Endothelial cell of umbilical vein (primary cell): Measurements from ENCODE around the gene ZNF485. TPM values are rescaled to one million over a fixed set of nuclear protein-coding genes. Genes with fewer than 3 reads are reported as not detected.

Experiments used
- BruUV-seq: library from RNA; stranded (reverse); fragments of 400-500 nt; replicated peaks from 2 replicates; lab custom pipeline; 2021; lab: Mats Ljungman, UMichigan
- CTCF ChIA-PET: fragments of 300-600, 350-600 bp; sonication (Branson Sonifier 250); formaldehyde crosslinking; loops from one replicate; lab custom pipeline; 2021; ENCODE audit warnings: antibody characterized with exemption, inconsistent platforms; lab: Charles Lee
- POLR2A ChIA-PET: fragments of 300-600, 350-600 bp; sonication (Branson Sonifier 250); formaldehyde crosslinking; loops from one replicate; lab custom pipeline; 2021; ENCODE audit warnings: antibody characterized with exemption, inconsistent platforms; lab: Charles Lee
- DNase-seq: peaks from one replicate; pipeline ENCODE4 v3.0.0-alpha.2; 2011; ENCODE audit warnings: low read depth, low spot score
- FAIRE-seq: peaks from 2 replicates; lab custom pipeline; 2011; peaks lifted over from hg19 to GRCh38; lab: Jason Lieb, UNC
- H2AFZ ChIP-seq: 2 replicates; pipeline ENCODE4 v1.6.0; 2012; ENCODE audit warnings: low read depth, low read length, control low read depth, inconsistent platforms
- H3K27ac ChIP-seq: 2 replicates; pipeline ENCODE4 v1.5.1; 2011; ENCODE audit warnings: low read depth, mild to moderate bottlenecking, control low read depth, low read length, moderate library complexity; ENCODE audit not compliant: insufficient read depth
- H3K27me3 ChIP-seq, 2 experiments: 2 replicates each; pipeline versions ENCODE4 v1.6.0 to v1.6.1; 2011; ENCODE audit warnings: low read length in 2 of 2, mixed read lengths in 1 of 2; ENCODE audit not compliant: control insufficient read depth in 2 of 2, insufficient read depth in 2 of 2
- H3K36me3 ChIP-seq, 2 experiments: 2 replicates in 1 of 2; 3 replicates in 1 of 2; pipeline ENCODE4 v1.5.1; 2011; ENCODE audit warnings: low read length in 2 of 2, mild to moderate bottlenecking in 1 of 2, moderate library complexity in 1 of 2; ENCODE audit not compliant: control insufficient read depth in 2 of 2, insufficient read depth in 2 of 2; ENCODE audit errors: extremely low read depth in 1 of 2
- H3K4me1 ChIP-seq: 3 replicates; pipeline ENCODE4 v1.5.1; 2011; ENCODE audit warnings: mild to moderate bottlenecking, low read length; ENCODE audit not compliant: control insufficient read depth, insufficient read depth; ENCODE audit errors: extremely low read depth
- H3K4me2 ChIP-seq: 2 replicates; pipeline ENCODE4 v1.6.1; 2011; ENCODE audit warnings: low read length, control low read depth, mixed read lengths; ENCODE audit not compliant: insufficient read depth
- H3K4me3 ChIP-seq, 3 experiments: fragments of 200-600 bp in 1 of 3; sonication (generic), shearing (Covaris generic) in 1 of 3; replicated peaks in 1 of 3; 2 replicates each; pipeline ENCODE4 v1.5.1; 2011 to 2016; ENCODE audit warnings: control low read depth in 3 of 3, low read length in 3 of 3, mild to moderate bottlenecking in 2 of 3, inconsistent platforms in 1 of 3, low read depth in 1 of 3, moderate library complexity in 1 of 3; ENCODE audit not compliant: insufficient read depth in 1 of 3
- H3K79me2 ChIP-seq: 2 replicates; pipeline ENCODE4 v1.6.0; 2012; ENCODE audit warnings: low read length, inconsistent platforms; ENCODE audit not compliant: control insufficient read depth, insufficient read depth
- H3K9ac ChIP-seq: replicated peaks from 2 replicates; pipeline ENCODE3; 2011; ENCODE audit warnings: low read length, control low read depth; ENCODE audit not compliant: insufficient read depth; ENCODE audit errors: extremely low read depth
- H3K9me1 ChIP-seq: replicated peaks from 3 replicates; pipeline ENCODE4 v1.6.0; 2011; ENCODE audit warnings: mild to moderate bottlenecking, low read length; ENCODE audit not compliant: control insufficient read depth, insufficient read depth; ENCODE audit errors: extremely low read depth
- H3K9me3 ChIP-seq: replicated peaks from 2 replicates; pipeline ENCODE4 v1.5.1; 2012; ENCODE audit warnings: low read length, inconsistent platforms; ENCODE audit not compliant: control insufficient read depth, insufficient read depth
- H4K20me1 ChIP-seq: replicated peaks from 2 replicates; pipeline ENCODE3; 2011; ENCODE audit warnings: mild to moderate bottlenecking, low read length; ENCODE audit not compliant: control insufficient read depth, insufficient read depth; ENCODE audit errors: extremely low read depth
- CTCF ChIP-seq, 2 donors: IDR thresholded peaks; 1 replicate in 1 of 2; 2 replicates in 1 of 2; pipeline ENCODE4 v1.5.1; 2011; ENCODE audit warnings: low read length in 2 of 2, mild to moderate bottlenecking in 2 of 2, moderate library complexity in 2 of 2, control low read depth in 1 of 2, inconsistent platforms in 1 of 2, low read depth in 1 of 2; ENCODE audit not compliant: insufficient read depth in 1 of 2; ENCODE audit errors: extremely low read depth in 1 of 2
- EZH2 ChIP-seq: IDR thresholded peaks from 2 replicates; pipeline ENCODE4 v1.6.1; 2012; ENCODE audit warnings: borderline replicate concordance, low read depth, mild to moderate bottlenecking, moderate library complexity, low read length, inconsistent platforms; ENCODE audit not compliant: severe bottlenecking
- FOS ChIP-seq: IDR thresholded peaks from 2 replicates; pipeline ENCODE4 v1.6.1; 2011; ENCODE audit warnings: mild to moderate bottlenecking, low read length, moderate library complexity, borderline replicate concordance; ENCODE audit not compliant: insufficient read depth
- GATA2 ChIP-seq: IDR thresholded peaks from 2 replicates; pipeline ENCODE4 v1.7.0; 2011; ENCODE audit warnings: low read depth, mild to moderate bottlenecking, moderate library complexity, mixed read lengths, low read length; ENCODE audit not compliant: insufficient read length, insufficient read depth
- JUN ChIP-seq: IDR thresholded peaks from 2 replicates; pipeline ENCODE4 v1.6.1; 2011; ENCODE audit warnings: borderline replicate concordance, low read depth; ENCODE audit not compliant: insufficient read length, insufficient read depth
- MAX ChIP-seq: IDR thresholded peaks from 2 replicates; pipeline ENCODE4 v1.6.1; 2011; ENCODE audit not compliant: insufficient read depth, insufficient read length
- MYC ChIP-seq: IDR thresholded peaks from one replicate; pipeline ENCODE4 v1.6.1; 2011; ENCODE audit warnings: mild to moderate bottlenecking, low read depth, low read length
- POLR2A ChIP-seq: IDR thresholded peaks from 2 replicates; pipeline ENCODE4 v1.6.1; 2012; ENCODE audit warnings: low read depth, mild to moderate bottlenecking, control low read depth, low read length
- POLR2AphosphoS5 ChIP-seq: IDR thresholded peaks from 2 replicates; pipeline ENCODE4 v1.6.1; 2012; ENCODE audit warnings: low read depth, mild to moderate bottlenecking, control low read depth, low read length, moderate library complexity; ENCODE audit not compliant: insufficient read depth
- dilution Hi-C: fragments of 300-500 bp; cut with MboI; formaldehyde crosslinking; loops from one replicate; pipeline ENCODE4 v1.15.0; 2019; ENCODE audit warnings: low sequenced_read_pairs; ENCODE audit not compliant: extremely low pct_ligation_motif_present
- intact Hi-C: fragments of 100-400 bp; cut with micrococcal nuclease; formaldehyde crosslinking; loops from one replicate; pipeline ENCODE4 v1.10.0; 2022
- polyA plus RNA-seq, 4 experiments: library from polyadenylated mRNA; depleted of rRNA in 3 of 4; stranded (reverse) in 3 of 4; unstranded in 1 of 4; fragments of >200 nt; gene quantifications; 2 replicates each; pipeline versions ENCODE4 v1.2.1 to v1.2.3, GENCODE V29; 2011 to 2012; ENCODE audit warnings: missing spikeins in 1 of 4
- total RNA-seq: library from RNA; stranded (reverse); gene quantifications from 2 replicates; pipeline ENCODE4 v1.2.3, GENCODE V29; 2021

The ZNF485 gene
- total and polyA plus RNA-seq, 2 donors (not counting 3 experiments of a cell fraction or from before 2014, with no cell fraction given) = 1.0 to 1.2 TPM

GRCh38 chr10:43576062-43576461, 30.2 kb upstream of the ZNF485 start:
- dilution Hi-C loops (no loop called here), intact Hi-C loops (no loop called here)
- ChIA-PET POLR2A (no interaction called here), CTCF (no interaction called here)
- no peak overlapping the region for H3K4me2 ChIP-seq
- no peak for TF ChIP-seq MYC
- TF ChIP-seq JUN = no peak
- no peak for TF ChIP-seq FOS
- no peak for TF ChIP-seq MAX
- H3K4me3 ChIP-seq = no peak overlapping the region
- H3K4me1 ChIP-seq = peaks cover 6% of the 10 kb centered on the region
- no peaks in the 10 kb centered on the region for H4K20me1 ChIP-seq
- no peaks in the 10 kb centered on the region for H3K36me3 ChIP-seq
- DNase-seq (no peak), FAIRE-seq (no peak)
- no peak overlapping the region for H2AFZ ChIP-seq
- no peaks in the 10 kb centered on the region for H3K9me1 ChIP-seq
- H3K79me2 ChIP-seq = no peaks in the 10 kb centered on the region
- no peaks in the 10 kb centered on the region for H3K9me3 ChIP-seq
- no peak overlapping the region for H3K9ac ChIP-seq
- H3K27me3 ChIP-seq = peaks cover 0 to 20% of the 10 kb centered on the region in 2 experiments
- no TSS peak for BruUV-seq
- H3K27ac ChIP-seq = no peak overlapping the region

- H3K36me3 ChIP-seq = no peaks in the 10 kb centered on the region
- FAIRE-seq (no peak), DNase-seq (no peak)
- peaks cover 0 to 20% of the 10 kb centered on the region in 2 experiments for H3K27me3 ChIP-seq
- no peaks in the 10 kb centered on the region for H4K20me1 ChIP-seq
- ChIA-PET CTCF (no interaction called here), POLR2A (no interaction called here)
- no peaks in the 10 kb centered on the region for H3K9me1 ChIP-seq
- H3K4me2 ChIP-seq = no peak overlapping the region
- H3K4me1 ChIP-seq = peaks cover 6% of the 10 kb centered on the region
- intact Hi-C loops = no loop called here
- dilution Hi-C loops = no loop called here
- BruUV-seq = no TSS peak
- TF ChIP-seq EZH2 (no peak), JUN (no peak), FOS (no peak), CTCF (IDR thresholded peaks at IDR 0.05; ENCODE audit: extremely low read depth in 1 of 2, insufficient read depth in 1 of 2, low read depth in 1 of 2, low read length in 2 of 2) (no peak), MAX (no peak), POLR2AphosphoS5 (no peak), GATA2 (no peak), MYC (no peak), POLR2A (no peak)
- H2AFZ ChIP-seq = no peak overlapping the region
- no peaks in the 10 kb centered on the region for H3K79me2 ChIP-seq
- no peak overlapping the region for H3K27ac ChIP-seq
- H3K4me3 ChIP-seq = no peak overlapping the region
- no peak overlapping the region for H3K9ac ChIP-seq
- H3K9me3 ChIP-seq = no peaks in the 10 kb centered on the region
Observed at GRCh38 chr10:43576580-43576979, 29.7 kb upstream of the ZNF485 start.
